GM19324 (cell line): Measurements from ENCODE around the gene ABCB10.
"Not testable (repeated sequence)": the region's sequence is repeated elsewhere in the genome, so short reads cannot be mapped to it uniquely, and the experiment has no call there.

Experiments
- ATAC-seq: cut with Tn5 transposase; IDR thresholded peaks from one replicate; pipeline ENCODE4 v1.9.1; 2021; ENCODE audit warnings: mild to moderate bottlenecking, moderate library complexity; ENCODE audit not compliant: unreplicated experiment, low FRiP score

ABCB10 gene

GRCh38 chr1:229574679-229575442 lies 16.4 kb upstream of the ABCB10 start:
- ATAC-seq, result no peak

GRCh38 chr1:229572286-229572685 lies 13.8 kb upstream of the ABCB10 start:
- no peak for ATAC-seq

GRCh38 chr1:229570891-229571516 lies 12.5 kb upstream of the ABCB10 start:
- no peak for ATAC-seq

- ATAC-seq, result no peak
Measured at GRCh38 chr1:229570305-229570704, 11.8 kb upstream of the ABCB10 start.

GRCh38 chr1:229567109-229567868 lies 8.8 kb upstream of the ABCB10 start:
- no peak for ATAC-seq

GRCh38 chr1:229563701-229564100 lies 5.2 kb upstream of the ABCB10 start:
- no peak for ATAC-seq

- ATAC-seq, result no peak
Measured at GRCh38 chr1:229563241-229563640, 4.7 kb upstream of the ABCB10 start.

GRCh38 chr1:229562686-229563085 lies 4.2 kb upstream of the ABCB10 start:
- ATAC-seq, result no peak

GRCh38 chr1:229561141-229561540 lies 2.6 kb upstream of the ABCB10 start:
- no peak for ATAC-seq

GRCh38 chr1:229560124-229560523 lies 1.6 kb upstream of the ABCB10 start:
- not testable (repeated sequence) for ATAC-seq

- not testable (repeated sequence) for ATAC-seq
Measured at GRCh38 chr1:229559336-229559801, 862 bp upstream of the ABCB10 start.

- peak; percentile 39 for ATAC-seq
Measured at GRCh38 chr1:229557913-229558414, 543 bp downstream of the ABCB10 start.

- ATAC-seq, result no peak
Measured at GRCh38 chr1:229557200-229557850, 1.2 kb downstream of the ABCB10 start.

GRCh38 chr1:229554886-229555621 lies 3.5 kb downstream of the ABCB10 start:
- ATAC-seq, result no peak

GRCh38 chr1:229553621-229554130 lies 4.8 kb downstream of the ABCB10 start:
- no peak for ATAC-seq

- no peak for ATAC-seq
Measured at GRCh38 chr1:229552732-229553131, 5.8 kb downstream of the ABCB10 start.

- no peak for ATAC-seq
Measured at GRCh38 chr1:229550812-229551567, 7.5 kb downstream of the ABCB10 start.

- ATAC-seq, result no peak
Measured at GRCh38 chr1:229547542-229547941, 11.0 kb downstream of the ABCB10 start.

GRCh38 chr1:229544587-229544986 lies 13.9 kb downstream of the ABCB10 start:
- no peak for ATAC-seq
